Measurements from ENCODE around the gene SHC3.

Gene SHC3

DNA sequence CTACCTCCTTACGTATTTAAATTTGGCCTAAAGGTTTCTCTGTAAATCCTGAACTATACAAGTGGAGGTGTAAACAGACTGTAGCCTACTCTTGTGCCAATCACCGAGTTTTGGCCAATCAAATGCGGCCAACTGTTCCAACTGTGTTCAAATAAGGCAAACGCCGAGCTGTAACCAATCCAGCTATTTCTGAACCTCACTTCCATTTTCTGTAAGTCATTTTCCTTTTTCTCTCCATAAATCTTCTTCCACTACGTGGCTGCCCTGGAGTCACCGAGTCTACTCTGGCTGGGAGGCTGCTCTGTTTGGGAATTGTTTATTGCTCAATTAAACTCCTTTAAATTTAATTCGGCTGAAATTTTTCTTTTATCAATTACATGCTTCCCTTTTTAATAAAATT is 129.0 kb downstream of the SHC3 start:
- DNase-seq = no peak

GRCh38 chr9:89048616-89049015 is 130.0 kb downstream of the SHC3 start:
- DNase-seq = no peak

GRCh38 chr9:89047667-89048066 is 131.0 kb downstream of the SHC3 start:
- DNase-seq = no peak

- no peak for DNase-seq
Observed at GRCh38 chr9:89046832-89047231, 131.8 kb downstream of the SHC3 start.

- no peak for DNase-seq
Observed at GRCh38 chr9:89044881-89045280, 133.7 kb downstream of the SHC3 start.

DNA sequence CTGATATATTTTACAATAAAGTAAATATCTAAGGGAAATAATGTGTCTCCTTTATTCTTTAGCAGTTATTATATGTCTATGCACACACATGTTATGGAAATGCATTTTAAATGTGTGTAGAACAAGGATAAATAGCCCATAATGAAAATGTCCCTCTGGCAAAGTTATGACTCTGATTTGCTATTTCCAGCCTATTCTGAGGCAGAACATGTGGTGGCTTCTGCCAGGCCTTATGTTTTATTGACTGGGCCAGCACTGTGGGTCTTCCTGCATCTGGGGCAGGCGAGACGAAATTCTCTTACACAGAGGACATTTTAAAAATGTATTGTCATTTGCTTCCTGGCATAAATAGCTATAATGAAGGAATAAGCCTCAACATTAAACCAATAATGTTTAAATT is 134.5 kb downstream of the SHC3 start:
- no peak for DNase-seq

DNA sequence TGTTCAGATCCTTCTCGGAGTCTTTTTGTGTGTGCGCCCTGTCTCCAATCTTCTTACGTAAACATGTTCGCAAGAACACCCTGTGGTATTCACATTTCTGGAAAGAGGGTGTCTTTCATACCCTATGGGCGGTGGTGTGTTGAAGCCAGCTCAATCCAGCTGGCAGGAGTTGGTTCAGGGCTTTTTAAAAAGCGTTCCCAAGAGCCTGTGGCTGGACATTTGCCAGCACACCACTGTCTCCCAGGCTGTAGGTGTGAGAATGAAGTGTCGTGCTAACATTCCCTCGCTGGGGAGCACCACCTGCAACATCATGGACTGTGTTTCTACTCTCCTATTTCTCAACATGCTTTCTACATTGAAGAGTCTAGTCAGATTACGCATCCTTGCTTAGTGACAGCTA is 135.6 kb downstream of the SHC3 start:
- no peak for DNase-seq

GRCh38 chr9:89039664-89040063 is 139.0 kb downstream of the SHC3 start:
- DNase-seq = no peak

- no peak for DNase-seq
Observed at GRCh38 chr9:89039104-89039465, 139.5 kb downstream of the SHC3 start.

DNA sequence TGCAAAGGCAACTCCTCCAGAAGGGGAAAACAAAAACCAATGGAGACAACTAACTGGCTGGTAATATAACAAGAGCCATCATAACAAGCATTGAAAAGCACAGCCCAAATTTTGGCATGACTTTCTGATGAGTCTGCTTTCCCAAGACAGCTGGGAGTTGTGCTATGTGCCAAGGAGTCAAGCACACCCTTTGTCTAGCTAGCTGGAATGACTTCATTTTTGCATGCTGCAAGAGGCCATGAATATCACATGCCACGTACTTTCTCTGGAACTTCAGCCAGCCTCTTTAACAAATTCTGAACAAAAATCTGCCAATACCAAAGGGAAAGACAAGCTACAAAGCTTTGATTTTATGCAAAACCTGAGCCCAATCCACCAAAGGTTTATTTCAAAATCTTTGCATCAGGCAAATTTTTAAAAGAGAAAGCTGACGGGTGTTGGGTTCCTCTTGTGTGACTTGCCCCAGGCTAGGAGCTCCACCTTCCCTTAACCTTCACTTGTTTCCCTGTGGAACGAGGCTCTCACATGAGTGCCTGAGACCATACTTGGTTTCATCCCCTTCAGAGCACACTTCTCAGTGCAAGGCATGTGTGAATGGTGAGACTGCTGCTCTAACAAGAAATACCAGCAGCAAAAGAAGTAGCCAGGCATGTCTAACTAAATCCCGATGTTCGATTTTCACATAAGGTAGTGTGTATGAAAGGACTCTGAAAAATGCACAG is 140.1 kb downstream of the SHC3 start:
- no peak for DNase-seq

DNA sequence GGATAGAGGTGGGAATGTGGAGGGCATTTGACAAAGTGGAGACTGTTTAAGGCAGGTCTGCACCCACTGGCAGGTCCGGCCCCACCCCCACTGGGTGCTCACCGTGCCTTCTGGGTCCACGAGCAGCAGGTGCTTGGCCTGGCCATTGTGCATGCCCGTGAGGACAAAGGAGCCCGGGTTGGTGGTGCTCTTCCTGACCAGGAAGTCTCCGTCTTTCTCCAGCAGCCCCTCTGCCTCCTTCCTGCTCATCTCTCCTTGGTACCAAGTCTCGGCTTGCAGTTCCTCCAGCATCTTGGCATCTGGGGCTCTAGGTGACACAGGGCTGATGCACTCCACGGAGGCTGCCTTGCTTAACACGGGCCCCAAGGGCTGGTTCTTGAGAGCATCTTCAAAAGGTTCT is 140.7 kb downstream of the SHC3 start:
- no peak for DNase-seq

GRCh38 chr9:89037346-89037745 is 141.3 kb downstream of the SHC3 start:
- no peak for DNase-seq

DNA sequence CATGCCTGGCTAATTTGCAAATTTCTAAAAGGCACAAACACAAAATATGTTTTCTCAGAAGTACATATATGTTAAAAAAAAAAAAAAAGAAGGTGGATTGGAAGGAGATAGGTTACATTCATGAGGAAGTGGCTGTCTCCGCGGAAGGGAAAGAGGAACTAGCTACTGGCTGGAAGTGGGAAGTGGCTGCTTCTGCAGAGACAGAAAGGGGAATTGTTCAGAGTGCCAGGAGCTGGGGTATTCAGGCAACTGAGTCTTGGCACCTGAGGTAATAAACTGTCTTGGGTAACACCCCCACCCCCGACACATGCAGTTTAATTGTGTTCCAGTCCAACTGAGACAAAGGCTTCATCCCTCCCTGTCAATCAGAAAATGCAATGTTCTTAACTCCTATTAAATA is 141.7 kb downstream of the SHC3 start:
- DNase-seq = no peak

DNA sequence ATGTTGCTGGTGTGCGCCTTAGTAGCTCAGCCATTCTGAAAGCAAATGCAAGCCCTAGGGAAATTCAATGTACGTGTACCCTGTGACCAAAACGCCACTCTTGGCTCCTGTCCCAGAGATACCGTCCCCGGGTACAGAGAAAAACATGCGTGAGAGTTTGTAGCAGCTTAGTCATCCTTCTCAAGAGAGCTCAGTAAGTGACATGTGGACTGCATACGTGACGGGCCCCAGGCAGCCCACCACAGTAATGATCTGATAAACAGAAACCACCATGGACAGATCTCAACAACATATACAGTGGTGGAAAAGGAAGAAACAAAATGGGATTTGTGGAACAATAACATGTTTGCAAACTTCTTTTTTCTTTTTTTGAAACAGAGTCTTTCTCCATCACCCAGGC is 142.2 kb downstream of the SHC3 start:
- no peak for DNase-seq

DNA sequence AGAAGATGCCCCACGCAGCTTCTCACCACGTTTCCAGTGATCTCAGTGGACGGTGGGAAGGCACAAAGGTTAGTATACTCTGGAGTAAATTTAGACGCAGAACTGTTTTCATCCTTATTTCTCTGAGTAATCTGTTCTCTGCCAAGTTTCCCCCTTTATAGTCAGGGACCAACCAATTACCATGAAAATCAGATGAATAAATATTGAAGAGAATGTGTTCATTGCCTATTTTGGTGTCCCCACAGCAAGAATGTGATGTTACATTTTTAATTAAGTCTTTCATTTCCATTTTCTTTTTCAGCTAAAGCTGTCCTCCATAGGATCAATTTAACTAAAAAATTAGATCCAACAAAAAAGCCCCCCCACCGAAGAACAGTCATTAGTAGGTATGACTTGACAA is 146.0 kb downstream of the SHC3 start:
- no peak for DNase-seq

DNA sequence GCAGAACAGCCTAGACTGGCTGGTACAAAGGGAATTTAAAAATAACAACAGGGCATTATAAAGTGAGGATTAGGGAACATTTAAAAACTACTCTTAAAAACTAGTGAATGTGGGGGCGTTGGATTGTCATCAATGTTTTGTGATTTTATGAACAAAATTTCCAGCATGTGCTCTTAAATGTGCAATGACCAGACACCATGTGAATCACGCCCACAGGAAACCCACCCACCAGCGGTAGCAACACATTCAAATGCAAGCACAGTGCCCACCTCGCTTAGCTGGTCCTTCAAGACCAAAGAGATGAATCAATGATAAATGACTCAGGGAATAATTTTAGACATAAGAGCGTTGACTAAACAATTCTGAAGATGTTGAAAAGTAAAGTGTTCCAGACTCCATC is 146.4 kb downstream of the SHC3 start:
- no peak for DNase-seq

- DNase-seq = no peak
Observed at GRCh38 chr9:89029788-89030187, 148.8 kb downstream of the SHC3 start.

- DNase-seq = no peak
Observed at GRCh38 chr9:89026876-89027275, 151.7 kb downstream of the SHC3 start.

GRCh38 chr9:89025553-89025952 is 153.1 kb downstream of the SHC3 start:
- DNase-seq = no peak

GRCh38 chr9:89024727-89025126 is 153.9 kb downstream of the SHC3 start:
- no peak for DNase-seq

DNA sequence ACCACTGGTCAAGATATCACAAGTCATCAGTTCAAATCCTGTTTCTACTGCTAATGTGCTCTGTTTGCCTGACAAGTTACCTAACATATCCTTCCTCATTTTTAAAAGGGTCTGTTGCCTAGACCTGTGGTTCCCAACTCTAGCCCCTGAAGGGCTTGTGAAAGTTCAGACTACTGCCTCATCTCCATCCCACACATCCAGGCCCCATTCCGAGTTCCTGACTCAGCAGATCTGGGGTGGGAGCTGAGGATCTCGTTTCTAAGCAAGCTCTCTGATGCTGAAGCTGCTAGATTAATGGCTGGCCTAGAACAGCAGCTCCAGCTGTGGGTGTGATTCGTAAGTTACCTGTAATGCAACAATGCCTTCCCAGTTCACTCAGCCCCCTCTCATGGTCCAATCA is 154.9 kb downstream of the SHC3 start:
- DNase-seq = no peak

- no peak for DNase-seq
Observed at GRCh38 chr9:89022902-89023301, 155.7 kb downstream of the SHC3 start.

DNA sequence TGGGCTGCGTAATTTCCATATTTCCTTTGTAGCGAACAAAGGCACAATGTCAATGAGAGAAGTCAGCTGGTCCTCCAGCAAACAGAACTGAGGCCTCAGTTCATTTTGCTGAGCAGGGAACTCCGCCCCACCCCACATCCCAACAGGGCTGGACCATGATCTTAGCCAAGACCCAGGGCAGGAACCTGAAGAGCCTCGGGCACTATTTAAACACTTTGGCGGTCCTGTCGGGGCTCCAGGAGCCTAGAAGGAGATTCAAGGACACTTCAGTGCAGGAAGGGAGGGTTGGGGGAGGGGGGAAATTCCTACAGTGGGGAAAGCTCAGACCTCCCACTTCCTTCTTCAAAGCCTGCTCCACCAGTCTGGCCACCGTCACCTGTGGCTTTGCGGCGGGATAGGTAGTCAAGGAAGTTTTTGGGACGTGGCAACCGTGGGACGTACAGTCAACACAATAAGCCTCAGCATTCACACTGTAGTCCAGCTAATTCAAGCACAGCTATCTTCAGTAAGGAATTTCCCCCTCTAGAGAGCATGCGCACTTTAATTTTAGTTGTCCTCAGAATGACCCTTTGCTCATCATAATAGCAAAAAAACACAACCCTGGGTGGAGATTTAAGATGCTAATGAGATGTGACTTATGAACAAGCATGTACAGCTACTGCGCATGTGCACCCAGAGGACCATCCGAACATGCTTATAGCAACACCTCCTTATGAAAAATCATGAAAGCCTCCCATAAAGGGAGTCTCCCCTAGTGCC is 156.4 kb downstream of the SHC3 start:
- DNase-seq = no peak

DNA sequence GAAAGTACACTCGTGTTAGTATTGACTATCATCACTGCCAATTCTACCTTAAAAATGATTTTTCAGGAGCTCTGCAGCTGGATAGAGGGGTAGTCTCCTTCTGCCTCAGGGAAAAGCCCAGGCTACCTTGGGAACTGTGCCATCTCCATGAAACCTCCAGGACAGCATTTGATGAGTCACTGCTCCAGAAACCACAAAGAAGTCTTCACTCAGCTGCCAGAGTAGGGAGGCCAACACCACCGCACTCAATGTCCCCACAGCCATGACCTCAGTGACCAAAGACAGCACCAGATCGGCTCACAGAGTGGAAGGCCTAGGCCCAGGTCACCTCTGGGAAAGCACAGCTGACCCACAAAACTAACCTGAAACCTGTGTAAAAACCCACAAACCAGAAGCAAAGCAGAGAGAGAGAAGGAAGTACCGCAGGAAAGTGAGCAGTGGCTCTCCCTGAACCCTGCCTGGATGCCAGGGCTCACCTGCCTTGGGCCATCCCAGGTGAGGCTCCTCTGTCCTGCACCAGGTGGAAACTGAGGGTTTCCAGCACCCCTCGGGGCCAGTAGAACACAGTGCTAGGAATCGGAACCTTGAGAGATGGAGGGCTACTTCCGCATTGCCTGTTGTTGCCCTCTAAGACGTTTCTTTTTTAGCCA is 157.3 kb downstream of the SHC3 start:
- DNase-seq = no peak

All from stimulated activated CD8-positive, alpha-beta memory T cell treated with anti-CD3 and anti-CD28 coated beads, Interleukin-4, amount 100 ng/mL, for 48 hours (primary cell).